ENCODE results near the gene CAP2.
"Not testable (repeated sequence)": the region's sequence is repeated elsewhere in the genome, so short reads cannot be mapped to it uniquely, and the experiment has no call there.

The CAP2 gene

GRCh38 chr6:17584241-17584803 lies 190.9 kb downstream of the CAP2 start:
- DNase-seq (no peak), ATAC-seq (peak; percentile 59)

GRCh38 chr6:17585766-17586490 lies 192.5 kb downstream of the CAP2 start:
- DNase-seq = no peak
- no peak for ATAC-seq

DNA sequence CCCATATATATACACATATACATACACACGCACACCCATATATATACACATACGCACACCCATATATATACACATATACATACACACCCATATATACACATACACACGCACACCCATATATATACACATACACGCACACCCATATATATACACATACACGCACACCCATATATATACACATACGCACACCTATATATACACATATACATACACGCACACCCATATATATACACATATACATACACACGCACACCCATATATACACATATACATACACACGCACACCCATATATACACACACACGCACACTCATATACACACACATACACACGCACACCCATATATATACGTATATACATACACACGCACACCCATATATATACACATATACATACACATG lies 193.2 kb downstream of the CAP2 start:
- not testable (repeated sequence) for ATAC-seq

GRCh38 chr6:17588011-17588410 lies 194.6 kb downstream of the CAP2 start:
- ATAC-seq (no peak), DNase-seq (no peak)

More for the DNA sequence above, 193.2 kb downstream of the CAP2 start:
- not testable (repeated sequence) for DNase-seq

GRCh38 chr6:17589406-17590096 lies 196.2 kb downstream of the CAP2 start:
- ATAC-seq (peak; percentile 75), DNase-seq (no peak)

- ATAC-seq (no peak), DNase-seq (no peak)
Measured at GRCh38 chr6:17591287-17591686, 197.9 kb downstream of the CAP2 start.

GRCh38 chr6:17593246-17593645 lies 199.9 kb downstream of the CAP2 start:
- no peak for DNase-seq

DNA sequence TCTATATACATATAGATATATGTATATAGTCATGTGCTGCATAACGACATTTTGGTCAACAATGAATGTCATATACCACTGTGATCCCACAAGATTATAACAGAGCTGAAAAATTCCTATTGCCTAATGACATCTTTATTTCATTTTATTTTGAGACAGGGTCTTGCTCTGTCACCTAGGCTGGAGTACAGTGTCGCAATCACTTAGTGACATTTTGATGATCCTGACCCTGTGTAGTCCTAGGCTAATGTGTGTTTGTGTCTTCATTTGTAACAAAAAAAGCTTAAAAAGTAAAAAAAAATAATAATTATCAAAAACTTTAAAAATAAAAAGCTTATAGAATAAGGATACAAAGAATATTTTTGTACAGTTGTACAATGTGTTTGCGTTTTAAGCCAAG lies 202.7 kb downstream of the CAP2 start:
- DNase-seq = no peak
- no peak for ATAC-seq

More at GRCh38 chr6:17593246-17593645, 199.9 kb downstream of the CAP2 start:
- ATAC-seq = no peak

GRCh38 chr6:17599877-17600526 lies 206.6 kb downstream of the CAP2 start, which contains the start of gene FAM8A1:
Gene FAM8A1 (plus strand): TSS chr6:17600302. CDS start chr6:17600410, 108 bp downstream.
- peak; percentile 89 for ATAC-seq

GRCh38 chr6:17600527-17601385 lies 207.4 kb downstream of the CAP2 start:
- DNase-seq (peak; percentile 57), ATAC-seq (peak; percentile 33)

More at GRCh38 chr6:17599877-17600526, 206.6 kb downstream of the CAP2 start, which contains the start of gene FAM8A1:
- peak; percentile 98 for DNase-seq

- no peak for DNase-seq
- no peak for ATAC-seq
Measured at GRCh38 chr6:17601386-17601703, 207.9 kb downstream of the CAP2 start.

GRCh38 chr6:17602888-17603287 lies 209.5 kb downstream of the CAP2 start:
- DNase-seq (no peak), ATAC-seq (peak; percentile 25)

GRCh38 chr6:17606606-17607005 lies 213.2 kb downstream of the CAP2 start:
- no peak for DNase-seq
- ATAC-seq = no peak

All from stimulated activated naive CD8-positive, alpha-beta T cell treated with anti-CD3 and anti-CD28 coated beads, Interleukin-15, Interleukin-2, amounts not matched to agents 100 U/mL and 50 U/mL, for 24 hours (primary cell).